Neural crest cell (in vitro differentiated cells): ENCODE measurements around the gene NEK7. TPM values are rescaled to one million over a fixed set of nuclear protein-coding genes. Genes with fewer than 3 reads are reported as not detected.

ENCODE experiments used
- DNase-seq: peaks from one replicate; pipeline ENCODE4 v3.0.0; 2021; ENCODE audit warnings: low read depth, mixed read lengths, low spot score
- H3K27ac Mint-ChIP-seq: one replicate; pipeline ENCODE4 v1.8.0; 2021; ENCODE audit warnings: mild to moderate bottlenecking, mixed read lengths; ENCODE audit not compliant: unreplicated experiment
- H3K27me3 Mint-ChIP-seq: 2 replicates; pipeline ENCODE4 v1.8.0; 2021; ENCODE audit warnings: low read depth, mild to moderate bottlenecking, mixed read lengths
- H3K36me3 Mint-ChIP-seq: 2 replicates; pipeline ENCODE4 v1.8.0; 2021; ENCODE audit warnings: low read depth, mild to moderate bottlenecking, mixed read lengths
- H3K4me1 Mint-ChIP-seq: 2 replicates; pipeline ENCODE4 v1.8.0; 2021; ENCODE audit warnings: mixed read lengths
- H3K4me3 Mint-ChIP-seq: one replicate; pipeline ENCODE4 v1.8.0; 2021; ENCODE audit warnings: mild to moderate bottlenecking, mixed read lengths
- H3K9me3 Mint-ChIP-seq: 2 replicates; pipeline ENCODE4 v1.8.0; 2021; ENCODE audit warnings: mixed read lengths
- total RNA-seq: library from RNA; stranded (reverse); gene quantifications from 2 replicates; pipeline ENCODE4 v1.2.1, GENCODE V29; 2021
- TF ChIP-seq, protein P1 (sequence below): fragments of 200-600 bp; sonication (generic); conservative IDR thresholded peaks from 2 replicates; pipeline ENCODE4 v1.5.0; 2021; ENCODE audit warnings: antibody characterized with exemption, mild to moderate bottlenecking

The NEK7 gene
- total RNA-seq, 1 donor from 2014 or later: 12.5 TPM

DNA sequence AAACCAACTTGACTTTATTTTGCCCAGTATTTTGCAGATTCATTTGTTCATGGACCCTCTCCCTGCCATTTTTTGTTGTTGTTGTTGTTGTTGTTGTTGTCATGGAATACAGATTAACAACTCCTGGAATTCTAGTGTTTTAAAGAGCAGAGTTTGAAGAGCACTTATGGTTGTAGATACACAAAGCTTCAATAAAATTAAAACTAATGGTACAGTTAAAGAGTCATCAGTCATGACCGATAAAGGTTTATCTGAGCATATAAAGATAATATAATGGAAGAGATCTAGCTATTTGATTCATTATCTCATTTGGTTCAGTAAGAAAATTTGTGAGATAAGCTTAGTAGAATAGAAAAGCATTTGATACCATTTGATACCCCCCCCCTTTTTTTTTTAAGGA lies 21.8 kb downstream of the NEK7 start:
- no peaks in the 10 kb centered on the region for H3K9me3 Mint-ChIP-seq
- H3K27ac Mint-ChIP-seq: no peak overlapping the region
- no peak overlapping the region for H3K4me3 Mint-ChIP-seq
- DNase-seq: no peak
- no peaks in the 10 kb centered on the region for H3K4me1 Mint-ChIP-seq
- TF ChIP-seq, protein P1, sequence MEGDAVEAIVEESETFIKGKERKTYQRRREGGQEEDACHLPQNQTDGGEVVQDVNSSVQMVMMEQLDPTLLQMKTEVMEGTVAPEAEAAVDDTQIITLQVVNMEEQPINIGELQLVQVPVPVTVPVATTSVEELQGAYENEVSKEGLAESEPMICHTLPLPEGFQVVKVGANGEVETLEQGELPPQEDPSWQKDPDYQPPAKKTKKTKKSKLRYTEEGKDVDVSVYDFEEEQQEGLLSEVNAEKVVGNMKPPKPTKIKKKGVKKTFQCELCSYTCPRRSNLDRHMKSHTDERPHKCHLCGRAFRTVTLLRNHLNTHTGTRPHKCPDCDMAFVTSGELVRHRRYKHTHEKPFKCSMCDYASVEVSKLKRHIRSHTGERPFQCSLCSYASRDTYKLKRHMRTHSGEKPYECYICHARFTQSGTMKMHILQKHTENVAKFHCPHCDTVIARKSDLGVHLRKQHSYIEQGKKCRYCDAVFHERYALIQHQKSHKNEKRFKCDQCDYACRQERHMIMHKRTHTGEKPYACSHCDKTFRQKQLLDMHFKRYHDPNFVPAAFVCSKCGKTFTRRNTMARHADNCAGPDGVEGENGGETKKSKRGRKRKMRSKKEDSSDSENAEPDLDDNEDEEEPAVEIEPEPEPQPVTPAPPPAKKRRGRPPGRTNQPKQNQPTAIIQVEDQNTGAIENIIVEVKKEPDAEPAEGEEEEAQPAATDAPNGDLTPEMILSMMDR: no peak
- H3K27me3 Mint-ChIP-seq: no peaks in the 10 kb centered on the region
- H3K36me3 Mint-ChIP-seq: no peaks in the 10 kb centered on the region

DNA sequence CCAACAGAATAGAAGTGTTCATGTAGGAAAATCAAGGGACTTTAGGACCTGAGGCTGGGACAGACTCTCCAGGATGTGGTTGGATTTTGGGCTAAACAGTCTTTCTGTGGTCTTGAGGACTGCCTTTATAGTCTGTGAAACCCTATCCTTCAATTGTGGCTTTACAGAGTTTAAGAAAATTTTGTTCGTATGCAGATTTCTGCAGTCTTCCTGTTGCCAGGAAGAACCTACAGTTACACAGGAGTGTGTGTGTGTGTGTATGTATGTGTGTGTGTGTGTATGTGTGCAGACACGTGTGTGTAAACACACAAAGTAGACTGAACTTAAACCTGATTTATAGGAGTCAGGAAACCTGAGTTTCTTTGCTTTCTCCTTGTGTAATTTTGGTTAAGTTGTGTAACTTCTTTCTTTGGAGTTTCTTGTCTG lies 22.8 kb downstream of the NEK7 start:
- DNase-seq: no peak
- H3K36me3 Mint-ChIP-seq: no peaks in the 10 kb centered on the region
- no peaks in the 10 kb centered on the region for H3K4me1 Mint-ChIP-seq
- no peak overlapping the region for H3K4me3 Mint-ChIP-seq
- no peak overlapping the region for H3K27ac Mint-ChIP-seq
- no peaks in the 10 kb centered on the region for H3K9me3 Mint-ChIP-seq
- no peaks in the 10 kb centered on the region for H3K27me3 Mint-ChIP-seq
- TF ChIP-seq, protein P1: no peak

DNA sequence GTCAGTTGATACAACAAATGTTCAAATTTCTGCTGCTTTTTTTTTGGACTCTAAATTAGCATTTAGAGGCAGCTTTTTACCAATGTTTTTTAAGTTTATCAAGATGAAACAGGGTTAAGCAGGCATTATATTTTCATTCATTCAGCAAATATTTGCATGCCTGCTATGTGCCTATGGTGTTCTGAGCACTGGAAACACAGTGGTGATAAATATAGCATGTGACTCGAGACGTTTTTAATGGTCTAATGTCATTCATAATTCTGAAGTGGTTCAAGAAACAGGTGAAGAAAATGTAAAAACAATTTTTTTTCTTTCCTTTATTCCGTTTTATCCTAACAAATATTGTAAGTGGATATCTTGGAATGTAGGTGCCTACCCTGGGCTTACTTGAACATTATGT lies 26.8 kb downstream of the NEK7 start:
- DNase-seq: no peak
- Mint-ChIP-seq H3K27me3 (no peaks in the 10 kb centered on the region), H3K4me3 (no peak overlapping the region), H3K9me3 (no peaks in the 10 kb centered on the region), H3K4me1 (no peaks in the 10 kb centered on the region), H3K36me3 (no peaks in the 10 kb centered on the region), H3K27ac (no peak overlapping the region)
- TF ChIP-seq, protein P1: no peak

DNA sequence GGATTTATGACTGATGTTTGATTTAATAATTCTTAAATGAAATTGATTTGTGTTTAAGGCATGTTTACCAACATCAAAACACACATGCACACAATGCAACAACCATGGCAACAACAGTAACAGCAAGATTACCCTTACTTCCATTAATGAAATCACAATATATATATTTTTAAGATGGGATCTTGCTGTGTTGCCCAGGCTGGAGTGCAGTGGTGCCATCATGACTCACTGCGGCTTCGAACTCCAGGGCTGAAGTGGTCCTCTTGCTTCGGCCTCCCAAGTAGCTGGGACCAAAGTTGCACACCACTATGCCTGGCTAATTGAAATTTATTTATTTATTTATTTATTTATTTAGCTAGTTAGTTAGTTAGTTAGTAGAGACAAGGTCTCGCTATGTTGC lies 27.7 kb downstream of the NEK7 start:
- Mint-ChIP-seq H3K27me3 (no peaks in the 10 kb centered on the region), H3K36me3 (no peaks in the 10 kb centered on the region), H3K4me3 (no peak overlapping the region), H3K4me1 (no peaks in the 10 kb centered on the region), H3K27ac (no peak overlapping the region), H3K9me3 (no peaks in the 10 kb centered on the region)
- TF ChIP-seq, protein P1: no peak
- DNase-seq: no peak

DNA sequence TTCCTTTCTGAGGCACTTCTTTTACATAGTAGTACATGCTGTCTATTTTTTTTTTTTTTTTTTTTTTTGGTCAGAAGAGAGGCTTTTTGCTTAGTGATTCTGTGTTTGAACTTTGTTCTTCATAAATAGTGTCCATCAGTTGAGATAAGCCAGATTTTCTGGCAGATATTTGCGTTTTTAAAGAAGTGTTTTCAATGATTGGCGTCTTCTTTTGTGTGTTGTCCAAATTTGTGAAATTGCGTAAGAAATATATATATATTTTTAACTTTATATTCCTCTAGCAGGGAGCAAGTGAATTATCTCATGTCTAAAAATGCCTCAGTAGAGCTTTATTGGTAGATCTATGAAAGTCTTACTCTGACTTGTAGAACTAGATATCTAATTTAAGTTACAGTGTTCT lies 28.3 kb downstream of the NEK7 start:
- Mint-ChIP-seq H3K4me3 (no peak overlapping the region), H3K36me3 (no peaks in the 10 kb centered on the region), H3K27ac (no peak overlapping the region), H3K27me3 (no peaks in the 10 kb centered on the region), H3K9me3 (no peaks in the 10 kb centered on the region), H3K4me1 (no peaks in the 10 kb centered on the region)
- TF ChIP-seq, protein P1: no peak
- DNase-seq: no peak

DNA sequence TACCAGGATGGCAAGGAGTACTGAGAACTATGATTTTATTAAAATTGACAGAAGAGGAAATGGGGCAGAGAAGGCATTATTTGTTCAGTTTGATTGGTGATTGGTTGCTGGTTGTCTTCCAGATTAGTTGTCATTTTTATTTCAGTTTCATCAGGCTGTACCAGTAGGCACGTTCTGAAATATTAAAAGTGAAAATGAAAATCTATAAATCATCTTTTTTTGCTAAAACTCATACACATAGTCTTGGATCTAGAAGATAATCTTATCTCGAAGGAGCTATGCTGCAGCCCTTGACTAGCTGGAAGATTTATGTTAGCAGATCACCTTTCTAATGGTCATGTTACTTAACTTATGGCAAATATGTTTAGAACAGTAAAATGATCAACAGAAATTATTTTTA lies 29.0 kb downstream of the NEK7 start:
- Mint-ChIP-seq H3K9me3 (no peaks in the 10 kb centered on the region), H3K27ac (no peak overlapping the region), H3K27me3 (no peaks in the 10 kb centered on the region), H3K4me1 (no peaks in the 10 kb centered on the region), H3K36me3 (no peaks in the 10 kb centered on the region), H3K4me3 (no peak overlapping the region)
- TF ChIP-seq, protein P1: no peak
- no peak for DNase-seq
